ENCODE measurements around the gene TWIST2. TPM values are rescaled to one million over a fixed set of nuclear protein-coding genes. Genes with fewer than 3 reads are reported as not detected.

TWIST2 gene
- total RNA-seq, 1 experiment from 2014 or later: 34.3 TPM

GRCh38 chr2:238872628-238873380 lies 24.9 kb downstream of the TWIST2 start:
- no peak for DNase-seq (ENCODE audit: low read depth)

- DNase-seq (ENCODE audit: low read depth): no peak
Observed at GRCh38 chr2:238873381-238873801, 25.5 kb downstream of the TWIST2 start.

- no peak for DNase-seq (ENCODE audit: low read depth)
Observed at GRCh38 chr2:238873841-238874240, 26.0 kb downstream of the TWIST2 start.

GRCh38 chr2:238874330-238875050 lies 26.6 kb downstream of the TWIST2 start:
- DNase-seq (ENCODE audit: low read depth): no peak

GRCh38 chr2:238875101-238875470 lies 27.2 kb downstream of the TWIST2 start:
- DNase-seq (ENCODE audit: low read depth): no peak

- no peak for DNase-seq (ENCODE audit: low read depth)
Observed at GRCh38 chr2:238875471-238876231, 27.8 kb downstream of the TWIST2 start.

- no peak for DNase-seq (ENCODE audit: low read depth)
Observed at GRCh38 chr2:238876232-238876630, 28.3 kb downstream of the TWIST2 start.

GRCh38 chr2:238878051-238878735 lies 30.3 kb downstream of the TWIST2 start:
- DNase-seq (ENCODE audit: low read depth): no peak

- no peak for DNase-seq (ENCODE audit: low read depth)
Observed at GRCh38 chr2:238879043-238879442, 31.2 kb downstream of the TWIST2 start.

GRCh38 chr2:238879621-238880377 lies 31.9 kb downstream of the TWIST2 start:
- DNase-seq (ENCODE audit: low read depth): no peak

- no peak for DNase-seq (ENCODE audit: low read depth)
Observed at GRCh38 chr2:238881353-238882081, 33.6 kb downstream of the TWIST2 start.

- DNase-seq (ENCODE audit: low read depth): no peak
Observed at GRCh38 chr2:238882082-238882755, 34.3 kb downstream of the TWIST2 start.

GRCh38 chr2:238883421-238883901 lies 35.6 kb downstream of the TWIST2 start:
- no peak for DNase-seq (ENCODE audit: low read depth)

- no peak for DNase-seq (ENCODE audit: low read depth)
Observed at GRCh38 chr2:238884122-238884811, 36.4 kb downstream of the TWIST2 start.

GRCh38 chr2:238884812-238885408 lies 37.0 kb downstream of the TWIST2 start:
- no peak for DNase-seq (ENCODE audit: low read depth)

GRCh38 chr2:238886453-238887094 lies 38.7 kb downstream of the TWIST2 start:
- no peak for DNase-seq (ENCODE audit: low read depth)

- DNase-seq (ENCODE audit: low read depth): no peak
Observed at GRCh38 chr2:238887616-238888015, 39.7 kb downstream of the TWIST2 start.

- no peak for DNase-seq (ENCODE audit: low read depth)
Observed at GRCh38 chr2:238888781-238889180, 40.9 kb downstream of the TWIST2 start.

Measured in Daoy (cell line).